ENCODE results near the gene SRMS. TPM values are rescaled to one million over a fixed set of nuclear protein-coding genes. Genes with fewer than 3 reads are reported as not detected.

Gene SRMS
- total and polyA plus RNA-seq, 7 donors: 0.19 to 2.4 TPM; not detected in 5

DNA sequence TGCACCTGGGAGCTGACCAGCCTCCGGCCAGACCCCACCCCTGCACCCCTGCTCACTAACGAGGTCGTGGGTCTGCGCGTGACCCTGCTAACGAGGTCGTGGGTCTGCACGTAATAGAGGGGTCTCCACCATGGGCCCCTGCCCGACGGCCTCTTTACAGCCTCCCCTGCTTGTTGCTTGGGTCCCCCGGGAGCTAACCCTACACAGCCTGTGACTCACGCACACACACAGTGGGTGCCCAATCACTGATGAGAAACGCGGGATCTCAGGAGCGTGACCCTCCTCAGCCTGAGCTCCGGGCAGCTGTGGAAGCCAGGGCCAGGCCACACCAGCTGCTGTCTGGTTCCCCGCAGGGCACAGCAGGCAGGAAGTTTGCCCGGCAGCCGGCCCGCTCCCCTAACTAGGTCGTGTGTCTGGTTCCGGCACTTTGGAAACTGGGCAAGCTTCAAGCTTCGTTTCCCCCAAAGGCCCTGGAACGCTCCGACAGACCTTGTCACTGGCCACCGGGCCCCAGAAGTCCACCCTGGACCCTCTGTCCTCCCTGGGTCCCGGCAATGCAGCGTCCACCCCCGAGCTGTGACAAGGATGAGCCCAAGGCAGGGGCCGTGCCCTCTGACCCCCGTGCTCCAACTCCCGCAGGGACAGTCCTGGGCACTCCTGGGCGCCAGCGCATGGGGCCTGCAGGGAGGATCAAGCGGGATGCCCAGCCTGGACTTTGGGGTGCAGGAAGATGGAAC, 11.1 kb downstream of the SRMS start:
- Histone ChIP-seq H3K27ac (peak overlapping the region in 1 of 4 donors; percentile 26), H3K9me3 (no peaks in the 10 kb centered on the region), H3K4me1 (peaks cover 0 to 11% (median 9%) of the 10 kb centered on the region in 4 donors), H3K4me3 (peak overlapping the region in 1 of 4 donors; percentile 9), H3K36me3 (no peaks in the 10 kb centered on the region), H3K27me3 (peaks cover 13 to 53% (median 41%) of the 10 kb centered on the region in 3 donors)
- intact Hi-C loops (cut with DNase I): no loop called here
- TF ChIP-seq POLR2A (IDR thresholded peaks at IDR 0.05): no peak
- TF ChIP-seq, protein P1, sequence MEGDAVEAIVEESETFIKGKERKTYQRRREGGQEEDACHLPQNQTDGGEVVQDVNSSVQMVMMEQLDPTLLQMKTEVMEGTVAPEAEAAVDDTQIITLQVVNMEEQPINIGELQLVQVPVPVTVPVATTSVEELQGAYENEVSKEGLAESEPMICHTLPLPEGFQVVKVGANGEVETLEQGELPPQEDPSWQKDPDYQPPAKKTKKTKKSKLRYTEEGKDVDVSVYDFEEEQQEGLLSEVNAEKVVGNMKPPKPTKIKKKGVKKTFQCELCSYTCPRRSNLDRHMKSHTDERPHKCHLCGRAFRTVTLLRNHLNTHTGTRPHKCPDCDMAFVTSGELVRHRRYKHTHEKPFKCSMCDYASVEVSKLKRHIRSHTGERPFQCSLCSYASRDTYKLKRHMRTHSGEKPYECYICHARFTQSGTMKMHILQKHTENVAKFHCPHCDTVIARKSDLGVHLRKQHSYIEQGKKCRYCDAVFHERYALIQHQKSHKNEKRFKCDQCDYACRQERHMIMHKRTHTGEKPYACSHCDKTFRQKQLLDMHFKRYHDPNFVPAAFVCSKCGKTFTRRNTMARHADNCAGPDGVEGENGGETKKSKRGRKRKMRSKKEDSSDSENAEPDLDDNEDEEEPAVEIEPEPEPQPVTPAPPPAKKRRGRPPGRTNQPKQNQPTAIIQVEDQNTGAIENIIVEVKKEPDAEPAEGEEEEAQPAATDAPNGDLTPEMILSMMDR (IDR thresholded peaks at IDR 0.05): no peak
- no peak for TF ChIP-seq EP300 (IDR thresholded peaks at IDR 0.05)
- TF ChIP-seq POLR2AphosphoS5 (IDR thresholded peaks at IDR 0.05): no peak
- 13 to 65% methylated on average over 35 of the region's 35 CpGs for WGBS, 2 donors
- DNase-seq: no peak

DNA sequence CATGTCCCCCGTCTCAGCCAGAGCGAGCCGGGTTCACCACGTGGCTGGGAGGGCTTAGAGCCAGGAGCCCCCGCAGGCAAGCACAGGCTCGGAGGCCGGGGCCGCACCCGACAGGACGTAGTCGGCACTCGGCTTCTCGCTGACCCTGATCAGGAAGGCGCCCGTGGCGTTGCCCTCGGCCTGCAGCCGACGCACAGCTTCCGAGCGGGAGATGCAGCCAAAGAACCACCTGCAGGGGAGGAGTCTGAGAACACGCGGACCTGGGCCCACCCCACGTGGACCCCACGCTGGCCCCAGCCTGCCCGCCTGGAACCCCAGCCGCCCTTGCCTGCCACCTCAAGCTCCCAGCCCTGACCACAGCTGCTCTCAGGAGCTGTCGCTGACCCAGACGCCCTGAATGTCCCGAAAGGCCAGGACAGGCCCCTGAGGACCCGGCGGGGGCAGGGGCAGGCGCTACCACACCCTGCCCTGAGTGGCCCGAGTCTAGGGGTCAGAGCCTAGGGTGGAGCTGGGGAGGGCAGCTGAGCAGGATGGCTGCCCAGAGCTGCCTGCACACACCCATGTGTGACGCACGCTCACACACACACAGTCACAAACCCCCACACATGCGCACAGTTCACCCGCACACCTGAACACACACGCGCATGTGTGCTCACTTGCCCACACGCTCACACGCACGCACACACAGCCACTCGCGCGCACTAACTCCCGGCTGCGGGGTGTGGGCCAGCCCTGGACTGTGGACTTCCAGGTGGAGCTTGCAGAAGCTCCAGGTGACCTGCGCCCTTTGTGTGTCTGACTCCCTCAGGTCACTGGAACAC, 12.5 kb downstream of the SRMS start:
- H3K4me1 ChIP-seq: peaks cover 0 to 11% (median 9%) of the 10 kb centered on the region in 4 donors
- TF ChIP-seq POLR2A (IDR thresholded peaks at IDR 0.05): peak in 1 of 2 donors; percentile 62
- no peak for TF ChIP-seq EP300 (IDR thresholded peaks at IDR 0.05)
- TF ChIP-seq, protein P1 (IDR thresholded peaks at IDR 0.05): no peak
- TF ChIP-seq POLR2AphosphoS5 (IDR thresholded peaks at IDR 0.05): peak in 1 of 4 donors; percentile 39
- intact Hi-C loops (cut with DNase I): no loop called here
- no peak for DNase-seq
- H3K27ac ChIP-seq: no peak overlapping the region
- no peak overlapping the region for H3K4me3 ChIP-seq
- 11 to 62% methylated on average over 49 of the region's 49 CpGs for WGBS, 2 donors
- no peaks in the 10 kb centered on the region for H3K36me3 ChIP-seq
- peaks cover 13 to 53% (median 41%) of the 10 kb centered on the region in 3 donors for H3K27me3 ChIP-seq
- H3K9me3 ChIP-seq: no peaks in the 10 kb centered on the region

DNA sequence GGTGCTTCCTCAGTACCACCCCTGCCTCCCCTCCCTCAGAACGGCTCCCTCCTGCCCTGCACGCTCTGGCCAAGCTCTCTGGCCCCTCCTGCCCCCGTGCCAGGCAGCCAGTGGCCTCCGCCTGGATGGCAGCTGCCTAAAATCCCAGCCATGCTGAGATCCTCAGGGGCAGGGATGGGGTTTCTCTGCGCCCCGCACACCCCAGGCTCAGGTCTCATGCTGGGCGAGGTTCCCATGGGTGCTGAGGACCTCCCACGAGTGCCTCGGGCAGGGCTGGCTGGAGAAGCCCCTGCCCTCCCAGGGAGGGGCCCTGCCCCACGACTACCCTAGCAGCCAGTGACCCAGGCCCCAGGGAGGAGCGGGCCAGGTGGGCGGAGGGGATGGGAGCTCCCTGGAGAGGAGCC, 13.1 kb downstream of the SRMS start:
- 34 to 67% methylated on average over 12 of the region's 12 CpGs for WGBS, 2 donors
- H3K27ac ChIP-seq: no peak overlapping the region

DNA sequence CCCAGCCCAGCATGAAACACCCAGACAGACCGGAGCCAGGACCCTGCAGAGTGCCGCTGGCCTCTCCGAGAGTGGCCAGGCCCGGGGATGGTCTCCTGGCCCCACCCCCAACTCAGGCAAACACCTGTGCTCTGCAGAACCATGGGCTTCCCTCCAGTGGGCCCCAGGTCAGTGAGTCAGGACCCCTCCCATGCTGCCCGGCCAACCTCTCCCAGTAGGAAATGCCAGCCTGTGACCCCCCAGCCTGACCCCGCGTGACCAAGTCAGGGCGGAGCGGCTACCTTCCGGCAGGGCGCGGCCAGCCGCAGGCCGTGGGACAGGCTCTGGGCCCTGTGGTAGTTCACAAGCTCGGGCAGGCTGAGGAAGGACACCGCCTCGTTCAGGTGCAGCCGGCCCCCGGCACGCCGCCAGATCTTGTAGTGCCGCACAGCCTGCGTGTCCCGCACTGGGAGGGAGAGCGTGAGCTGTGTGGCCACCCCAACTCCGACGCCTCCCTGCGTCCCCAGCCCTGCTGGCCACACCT, 13.6 kb downstream of the SRMS start:
- intact Hi-C loops (cut with DNase I): no loop called here
- Histone ChIP-seq H3K27ac (no peak overlapping the region), H3K4me3 (no peak overlapping the region), H3K36me3 (no peaks in the 10 kb centered on the region), H3K4me1 (peaks cover 0 to 11% (median 9%) of the 10 kb centered on the region in 4 donors), H3K9me3 (no peaks in the 10 kb centered on the region), H3K27me3 (peaks cover 13 to 53% (median 41%) of the 10 kb centered on the region in 3 donors)
- TF ChIP-seq POLR2A (IDR thresholded peaks at IDR 0.05) (peak in 1 of 2 donors; percentile 48), POLR2AphosphoS5 (IDR thresholded peaks at IDR 0.05) (no peak)
- WGBS, 2 donors: 20 to 60% methylated on average over 28 of the region's 28 CpGs
- DNase-seq: no peak

More for the DNA sequence above, 13.1 kb downstream of the SRMS start:
- H3K27me3 ChIP-seq: peaks cover 13 to 53% (median 41%) of the 10 kb centered on the region in 3 donors
- no peak for DNase-seq
- no peak overlapping the region for H3K4me3 ChIP-seq
- no peaks in the 10 kb centered on the region for H3K9me3 ChIP-seq
- H3K36me3 ChIP-seq: no peaks in the 10 kb centered on the region
- intact Hi-C loops (cut with DNase I): no loop called here
- TF ChIP-seq POLR2A (IDR thresholded peaks at IDR 0.05) (no peak), EP300 (IDR thresholded peaks at IDR 0.05) (no peak), POLR2AphosphoS5 (IDR thresholded peaks at IDR 0.05) (no peak)
- TF ChIP-seq, protein P1 (IDR thresholded peaks at IDR 0.05): no peak
- H3K4me1 ChIP-seq: peaks cover 0 to 11% (median 9%) of the 10 kb centered on the region in 4 donors

DNA sequence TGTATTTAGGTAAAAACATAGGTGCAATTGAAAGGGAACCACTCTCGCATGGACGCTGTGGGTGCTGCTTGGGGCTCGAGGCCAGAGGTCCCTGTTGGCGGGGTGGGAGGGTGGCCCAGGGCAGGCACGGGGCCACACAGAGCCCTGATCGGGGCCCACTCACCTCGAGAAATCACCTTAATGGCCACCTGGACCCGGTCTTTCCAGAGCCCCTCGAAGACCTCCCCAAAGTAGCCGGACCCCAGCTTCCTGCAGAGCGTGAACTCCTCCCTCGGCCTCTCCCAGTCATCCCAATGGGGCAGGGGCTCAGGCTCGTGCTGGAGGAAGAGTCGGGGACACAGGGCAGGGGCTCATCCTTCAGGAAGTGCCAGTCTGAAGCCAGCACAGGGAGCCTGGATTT, 14.2 kb downstream of the SRMS start:
- 86 to 87% methylated on average over 14 of the region's 14 CpGs for WGBS, 2 donors
- Histone ChIP-seq H3K4me1 (peaks cover 0 to 10% (median 9%) of the 10 kb centered on the region in 4 donors), H3K4me3 (no peak overlapping the region), H3K36me3 (no peaks in the 10 kb centered on the region), H3K27me3 (peaks cover 13 to 53% (median 41%) of the 10 kb centered on the region in 3 donors), H3K27ac (no peak overlapping the region), H3K9me3 (no peaks in the 10 kb centered on the region)
- intact Hi-C loops (cut with DNase I): no loop called here
- TF ChIP-seq, protein P1 (IDR thresholded peaks at IDR 0.05): no peak
- no peak for TF ChIP-seq EP300 (IDR thresholded peaks at IDR 0.05)
- TF ChIP-seq POLR2AphosphoS5 (IDR thresholded peaks at IDR 0.05): no peak
- TF ChIP-seq POLR2A (IDR thresholded peaks at IDR 0.05): no peak
- DNase-seq: no peak
